Measurements from ENCODE around the gene DNAJB8.

GRCh38 chr3:128458746-128459460, 7.8 kb downstream of the DNAJB8 start:
- TF ChIP-seq TAF1 (IDR thresholded peaks at IDR 0.05; ENCODE audit: low read depth) (no peak), MAX (IDR thresholded peaks at IDR 0.05) (no peak), RAD21 (IDR thresholded peaks at IDR 0.05; ENCODE audit: low read depth) (no peak), USF1 (IDR thresholded peaks at IDR 0.05) (no peak), TEAD4 (IDR thresholded peaks at IDR 0.05) (no peak), EP300 (IDR thresholded peaks at IDR 0.05; ENCODE audit: borderline replicate concordance) (no peak), CEBPB (IDR thresholded peaks at IDR 0.05) (no peak)
- TF ChIP-seq, protein P1, sequence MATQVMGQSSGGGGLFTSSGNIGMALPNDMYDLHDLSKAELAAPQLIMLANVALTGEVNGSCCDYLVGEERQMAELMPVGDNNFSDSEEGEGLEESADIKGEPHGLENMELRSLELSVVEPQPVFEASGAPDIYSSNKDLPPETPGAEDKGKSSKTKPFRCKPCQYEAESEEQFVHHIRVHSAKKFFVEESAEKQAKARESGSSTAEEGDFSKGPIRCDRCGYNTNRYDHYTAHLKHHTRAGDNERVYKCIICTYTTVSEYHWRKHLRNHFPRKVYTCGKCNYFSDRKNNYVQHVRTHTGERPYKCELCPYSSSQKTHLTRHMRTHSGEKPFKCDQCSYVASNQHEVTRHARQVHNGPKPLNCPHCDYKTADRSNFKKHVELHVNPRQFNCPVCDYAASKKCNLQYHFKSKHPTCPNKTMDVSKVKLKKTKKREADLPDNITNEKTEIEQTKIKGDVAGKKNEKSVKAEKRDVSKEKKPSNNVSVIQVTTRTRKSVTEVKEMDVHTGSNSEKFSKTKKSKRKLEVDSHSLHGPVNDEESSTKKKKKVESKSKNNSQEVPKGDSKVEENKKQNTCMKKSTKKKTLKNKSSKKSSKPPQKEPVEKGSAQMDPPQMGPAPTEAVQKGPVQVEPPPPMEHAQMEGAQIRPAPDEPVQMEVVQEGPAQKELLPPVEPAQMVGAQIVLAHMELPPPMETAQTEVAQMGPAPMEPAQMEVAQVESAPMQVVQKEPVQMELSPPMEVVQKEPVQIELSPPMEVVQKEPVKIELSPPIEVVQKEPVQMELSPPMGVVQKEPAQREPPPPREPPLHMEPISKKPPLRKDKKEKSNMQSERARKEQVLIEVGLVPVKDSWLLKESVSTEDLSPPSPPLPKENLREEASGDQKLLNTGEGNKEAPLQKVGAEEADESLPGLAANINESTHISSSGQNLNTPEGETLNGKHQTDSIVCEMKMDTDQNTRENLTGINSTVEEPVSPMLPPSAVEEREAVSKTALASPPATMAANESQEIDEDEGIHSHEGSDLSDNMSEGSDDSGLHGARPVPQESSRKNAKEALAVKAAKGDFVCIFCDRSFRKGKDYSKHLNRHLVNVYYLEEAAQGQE (IDR thresholded peaks at IDR 0.05; ENCODE audit: low read depth): no peak

Data from Ishikawa (cell line).